Endothelial cell of umbilical vein (primary cell): ENCODE data around the gene SRGAP1. TPM values are rescaled to one million over a fixed set of nuclear protein-coding genes. Genes with fewer than 3 reads are reported as not detected.

Source experiments
- BruUV-seq: library from RNA; stranded (reverse); fragments of 400-500 nt; replicated peaks from 2 replicates; lab custom pipeline; 2021; lab: Mats Ljungman, UMichigan
- CTCF ChIA-PET: fragments of 300-600, 350-600 bp; sonication (Branson Sonifier 250); formaldehyde crosslinking; loops from one replicate; lab custom pipeline; 2021; ENCODE audit warnings: antibody characterized with exemption, inconsistent platforms; lab: Charles Lee
- POLR2A ChIA-PET: fragments of 300-600, 350-600 bp; sonication (Branson Sonifier 250); formaldehyde crosslinking; loops from one replicate; lab custom pipeline; 2021; ENCODE audit warnings: antibody characterized with exemption, inconsistent platforms; lab: Charles Lee
- DNase-seq: peaks from one replicate; pipeline ENCODE4 v3.0.0-alpha.2; 2011; ENCODE audit warnings: low read depth, low spot score
- FAIRE-seq: peaks from 2 replicates; lab custom pipeline; 2011; peaks lifted over from hg19 to GRCh38; lab: Jason Lieb, UNC
- H2AFZ ChIP-seq: 2 replicates; pipeline ENCODE4 v1.6.0; 2012; ENCODE audit warnings: low read depth, low read length, control low read depth, inconsistent platforms
- H3K27ac ChIP-seq: 2 replicates; pipeline ENCODE4 v1.5.1; 2011; ENCODE audit warnings: low read depth, mild to moderate bottlenecking, control low read depth, low read length, moderate library complexity; ENCODE audit not compliant: insufficient read depth
- H3K27me3 ChIP-seq, 2 experiments: 2 replicates each; pipeline versions ENCODE4 v1.6.0 to v1.6.1; 2011; ENCODE audit warnings: low read length in 2 of 2, mixed read lengths in 1 of 2; ENCODE audit not compliant: control insufficient read depth in 2 of 2, insufficient read depth in 2 of 2
- H3K36me3 ChIP-seq, 2 experiments: 2 replicates in 1 of 2; 3 replicates in 1 of 2; pipeline ENCODE4 v1.5.1; 2011; ENCODE audit warnings: low read length in 2 of 2, mild to moderate bottlenecking in 1 of 2, moderate library complexity in 1 of 2; ENCODE audit not compliant: control insufficient read depth in 2 of 2, insufficient read depth in 2 of 2; ENCODE audit errors: extremely low read depth in 1 of 2
- H3K4me1 ChIP-seq: 3 replicates; pipeline ENCODE4 v1.5.1; 2011; ENCODE audit warnings: mild to moderate bottlenecking, low read length; ENCODE audit not compliant: control insufficient read depth, insufficient read depth; ENCODE audit errors: extremely low read depth
- H3K4me2 ChIP-seq: 2 replicates; pipeline ENCODE4 v1.6.1; 2011; ENCODE audit warnings: low read length, control low read depth, mixed read lengths; ENCODE audit not compliant: insufficient read depth
- H3K4me3 ChIP-seq, 3 experiments: fragments of 200-600 bp in 1 of 3; sonication (generic), shearing (Covaris generic) in 1 of 3; replicated peaks in 1 of 3; 2 replicates each; pipeline ENCODE4 v1.5.1; 2011 to 2016; ENCODE audit warnings: control low read depth in 3 of 3, low read length in 3 of 3, mild to moderate bottlenecking in 2 of 3, inconsistent platforms in 1 of 3, low read depth in 1 of 3, moderate library complexity in 1 of 3; ENCODE audit not compliant: insufficient read depth in 1 of 3
- H3K79me2 ChIP-seq: 2 replicates; pipeline ENCODE4 v1.6.0; 2012; ENCODE audit warnings: low read length, inconsistent platforms; ENCODE audit not compliant: control insufficient read depth, insufficient read depth
- H3K9ac ChIP-seq: replicated peaks from 2 replicates; pipeline ENCODE3; 2011; ENCODE audit warnings: low read length, control low read depth; ENCODE audit not compliant: insufficient read depth; ENCODE audit errors: extremely low read depth
- H3K9me1 ChIP-seq: replicated peaks from 3 replicates; pipeline ENCODE4 v1.6.0; 2011; ENCODE audit warnings: mild to moderate bottlenecking, low read length; ENCODE audit not compliant: control insufficient read depth, insufficient read depth; ENCODE audit errors: extremely low read depth
- H3K9me3 ChIP-seq: replicated peaks from 2 replicates; pipeline ENCODE4 v1.5.1; 2012; ENCODE audit warnings: low read length, inconsistent platforms; ENCODE audit not compliant: control insufficient read depth, insufficient read depth
- H4K20me1 ChIP-seq: replicated peaks from 2 replicates; pipeline ENCODE3; 2011; ENCODE audit warnings: mild to moderate bottlenecking, low read length; ENCODE audit not compliant: control insufficient read depth, insufficient read depth; ENCODE audit errors: extremely low read depth
- CTCF ChIP-seq, 2 donors: IDR thresholded peaks; 1 replicate in 1 of 2; 2 replicates in 1 of 2; pipeline ENCODE4 v1.5.1; 2011; ENCODE audit warnings: low read length in 2 of 2, mild to moderate bottlenecking in 2 of 2, moderate library complexity in 2 of 2, control low read depth in 1 of 2, inconsistent platforms in 1 of 2, low read depth in 1 of 2; ENCODE audit not compliant: insufficient read depth in 1 of 2; ENCODE audit errors: extremely low read depth in 1 of 2
- EZH2 ChIP-seq: IDR thresholded peaks from 2 replicates; pipeline ENCODE4 v1.6.1; 2012; ENCODE audit warnings: borderline replicate concordance, low read depth, mild to moderate bottlenecking, moderate library complexity, low read length, inconsistent platforms; ENCODE audit not compliant: severe bottlenecking
- FOS ChIP-seq: IDR thresholded peaks from 2 replicates; pipeline ENCODE4 v1.6.1; 2011; ENCODE audit warnings: mild to moderate bottlenecking, low read length, moderate library complexity, borderline replicate concordance; ENCODE audit not compliant: insufficient read depth
- GATA2 ChIP-seq: IDR thresholded peaks from 2 replicates; pipeline ENCODE4 v1.7.0; 2011; ENCODE audit warnings: low read depth, mild to moderate bottlenecking, moderate library complexity, mixed read lengths, low read length; ENCODE audit not compliant: insufficient read length, insufficient read depth
- JUN ChIP-seq: IDR thresholded peaks from 2 replicates; pipeline ENCODE4 v1.6.1; 2011; ENCODE audit warnings: borderline replicate concordance, low read depth; ENCODE audit not compliant: insufficient read length, insufficient read depth
- MAX ChIP-seq: IDR thresholded peaks from 2 replicates; pipeline ENCODE4 v1.6.1; 2011; ENCODE audit not compliant: insufficient read depth, insufficient read length
- MYC ChIP-seq: IDR thresholded peaks from one replicate; pipeline ENCODE4 v1.6.1; 2011; ENCODE audit warnings: mild to moderate bottlenecking, low read depth, low read length
- POLR2A ChIP-seq: IDR thresholded peaks from 2 replicates; pipeline ENCODE4 v1.6.1; 2012; ENCODE audit warnings: low read depth, mild to moderate bottlenecking, control low read depth, low read length
- POLR2AphosphoS5 ChIP-seq: IDR thresholded peaks from 2 replicates; pipeline ENCODE4 v1.6.1; 2012; ENCODE audit warnings: low read depth, mild to moderate bottlenecking, control low read depth, low read length, moderate library complexity; ENCODE audit not compliant: insufficient read depth
- dilution Hi-C: fragments of 300-500 bp; cut with MboI; formaldehyde crosslinking; loops from one replicate; pipeline ENCODE4 v1.15.0; 2019; ENCODE audit warnings: low sequenced_read_pairs; ENCODE audit not compliant: extremely low pct_ligation_motif_present
- intact Hi-C: fragments of 100-400 bp; cut with micrococcal nuclease; formaldehyde crosslinking; loops from one replicate; pipeline ENCODE4 v1.10.0; 2022
- polyA plus RNA-seq, 4 experiments: library from polyadenylated mRNA; depleted of rRNA in 3 of 4; stranded (reverse) in 3 of 4; unstranded in 1 of 4; fragments of >200 nt; gene quantifications; 2 replicates each; pipeline versions ENCODE4 v1.2.1 to v1.2.3, GENCODE V29; 2011 to 2012; ENCODE audit warnings: missing spikeins in 1 of 4
- total RNA-seq: library from RNA; stranded (reverse); gene quantifications from 2 replicates; pipeline ENCODE4 v1.2.3, GENCODE V29; 2021

The SRGAP1 gene
- total and polyA plus RNA-seq, 2 donors (not counting 3 experiments of a cell fraction or from before 2014, with no cell fraction given), result 4.9 to 16.3 TPM

GRCh38 chr12:64053117-64053516 lies 208.6 kb downstream of the SRGAP1 start:
- BruUV-seq, result no TSS peak
- dilution Hi-C loops, result no loop called here
- no peak overlapping the region for H3K4me3 ChIP-seq
- H4K20me1 ChIP-seq, result no peaks in the 10 kb centered on the region
- DNase-seq, result no peak
- no peaks in the 10 kb centered on the region for H3K27me3 ChIP-seq
- ChIA-PET POLR2A (no interaction called here), CTCF (no interaction called here)
- no peaks in the 10 kb centered on the region for H3K4me1 ChIP-seq
- no peaks in the 10 kb centered on the region for H3K9me3 ChIP-seq
- H3K9ac ChIP-seq, result no peak overlapping the region
- no peak for FAIRE-seq
- intact Hi-C loops, result no loop called here
- no peak overlapping the region for H3K27ac ChIP-seq
- TF ChIP-seq MAX, result no peak
- TF ChIP-seq POLR2A, result no peak
- no peak for TF ChIP-seq FOS
- no peak for TF ChIP-seq CTCF (IDR thresholded peaks at IDR 0.05; ENCODE audit: extremely low read depth in 1 of 2, insufficient read depth in 1 of 2, low read depth in 1 of 2, low read length in 2 of 2)
- TF ChIP-seq JUN, result no peak
- no peak for TF ChIP-seq POLR2AphosphoS5
- TF ChIP-seq GATA2, result no peak
- TF ChIP-seq EZH2, result no peak
- no peak for TF ChIP-seq MYC
- H2AFZ ChIP-seq, result no peak overlapping the region
- H3K9me1 ChIP-seq, result no peaks in the 10 kb centered on the region
- no peak overlapping the region for H3K4me2 ChIP-seq
- H3K79me2 ChIP-seq, result no peaks in the 10 kb centered on the region
- no peaks in the 10 kb centered on the region for H3K36me3 ChIP-seq
